GM10248 (cell line): Measurements from ENCODE around the gene P4HA2.

ENCODE experiments used
- CTCF ChIA-PET: fragments of 300-600 bp; sonication (Branson Sonifier 250); formaldehyde crosslinking; extraction: SDS; loops from one replicate; lab custom pipeline; 2021; ENCODE audit warnings: antibody characterized with exemption; lab: Yijun Ruan, JAX
- POLR2A ChIA-PET: fragments of 350-650 bp; sonication (Branson Sonifier 250); formaldehyde crosslinking; extraction: SDS; loops from one replicate; lab custom pipeline; 2020; ENCODE audit warnings: antibody characterized with exemption; lab: Yijun Ruan, JAX
- DNase-seq: peaks from one replicate; pipeline ENCODE4 v3.0.0; 2012; ENCODE audit errors: extremely low spot score
- TF ChIP-seq, protein P1 (sequence below): IDR thresholded peaks from 2 replicates; pipeline ENCODE4 v1.5.1; 2012; ENCODE audit warnings: mild to moderate bottlenecking, low read depth; ENCODE audit errors: extremely low read depth, missing control alignments, control extremely low read depth

Gene P4HA2

DNA sequence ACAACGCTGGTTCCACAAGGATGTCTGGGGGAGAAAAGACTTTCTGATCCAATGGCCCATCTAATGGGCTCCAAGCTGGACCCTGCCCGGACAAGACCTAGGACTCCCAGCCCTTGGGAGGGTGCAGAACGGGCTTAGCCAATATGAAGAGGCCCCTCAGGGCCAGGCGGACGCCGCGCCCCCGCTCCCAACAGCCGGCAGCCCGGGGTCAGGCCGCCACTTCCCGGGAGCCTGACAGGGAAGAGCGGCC is 493 bp downstream of the P4HA2 start:
- CTCF ChIA-PET = interaction anchor here (1.0 to 8.5 kb wide), 15 partner anchors 9 to 161 kb away, joined by 3 to 124 read pairs (median 5); no protein-coding TSS in a partner anchor

DNA sequence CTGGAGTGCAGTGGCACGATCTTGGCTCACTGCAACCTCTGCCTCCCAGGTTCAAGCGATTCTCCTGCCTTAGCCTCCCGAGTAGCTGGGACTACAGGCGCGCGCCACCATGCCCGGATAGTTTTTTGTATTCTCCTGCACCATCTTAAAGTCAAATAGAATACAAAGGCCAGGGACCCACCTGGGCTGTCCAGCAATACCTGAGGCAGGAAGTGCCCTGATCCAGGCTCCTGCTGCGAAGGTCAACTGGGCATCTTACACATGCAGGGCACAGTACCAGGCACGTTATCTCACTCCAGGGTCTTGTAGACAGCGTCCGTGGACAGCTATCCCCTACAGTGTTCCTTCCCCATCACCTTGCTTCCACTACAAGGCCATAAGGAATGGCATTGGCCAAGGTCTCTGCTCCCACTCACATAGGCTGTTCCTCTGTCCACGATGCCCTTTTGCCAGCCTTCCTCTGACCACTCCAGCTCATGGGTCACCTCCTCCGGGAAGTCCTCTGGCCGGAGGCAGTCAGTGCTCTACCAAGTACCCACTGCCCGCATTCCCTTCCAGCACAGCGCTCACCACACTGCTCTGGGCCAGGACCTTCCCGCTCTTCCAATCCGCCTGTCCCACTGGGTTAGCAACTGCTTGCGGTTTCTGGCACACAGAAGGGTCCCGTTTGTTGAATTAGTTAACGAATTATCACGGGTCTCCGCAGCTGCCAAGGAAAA is 978 bp downstream of the P4HA2 start:
- TF ChIP-seq, protein P1, sequence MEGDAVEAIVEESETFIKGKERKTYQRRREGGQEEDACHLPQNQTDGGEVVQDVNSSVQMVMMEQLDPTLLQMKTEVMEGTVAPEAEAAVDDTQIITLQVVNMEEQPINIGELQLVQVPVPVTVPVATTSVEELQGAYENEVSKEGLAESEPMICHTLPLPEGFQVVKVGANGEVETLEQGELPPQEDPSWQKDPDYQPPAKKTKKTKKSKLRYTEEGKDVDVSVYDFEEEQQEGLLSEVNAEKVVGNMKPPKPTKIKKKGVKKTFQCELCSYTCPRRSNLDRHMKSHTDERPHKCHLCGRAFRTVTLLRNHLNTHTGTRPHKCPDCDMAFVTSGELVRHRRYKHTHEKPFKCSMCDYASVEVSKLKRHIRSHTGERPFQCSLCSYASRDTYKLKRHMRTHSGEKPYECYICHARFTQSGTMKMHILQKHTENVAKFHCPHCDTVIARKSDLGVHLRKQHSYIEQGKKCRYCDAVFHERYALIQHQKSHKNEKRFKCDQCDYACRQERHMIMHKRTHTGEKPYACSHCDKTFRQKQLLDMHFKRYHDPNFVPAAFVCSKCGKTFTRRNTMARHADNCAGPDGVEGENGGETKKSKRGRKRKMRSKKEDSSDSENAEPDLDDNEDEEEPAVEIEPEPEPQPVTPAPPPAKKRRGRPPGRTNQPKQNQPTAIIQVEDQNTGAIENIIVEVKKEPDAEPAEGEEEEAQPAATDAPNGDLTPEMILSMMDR = no peak
- no peak for DNase-seq
- CTCF ChIA-PET = interaction anchor here (1.3 to 8.5 kb wide), 13 partner anchors 9 to 164 kb away, joined by 3 to 124 read pairs (median 5); no protein-coding TSS in a partner anchor
- POLR2A ChIA-PET = interaction anchor here (1.2 kb wide), 1 partner anchor 12 kb away, joined by 6 read pairs; no protein-coding TSS in a partner anchor

More for the DNA sequence above, 493 bp downstream of the P4HA2 start:
- no peak for DNase-seq
- POLR2A ChIA-PET = interaction anchor here (0.8 to 1.2 kb wide), 3 partner anchors 11 to 37 kb away, joined by 3 to 6 read pairs (median 3); no protein-coding TSS in a partner anchor
- TF ChIP-seq, protein P1 = no peak

DNA sequence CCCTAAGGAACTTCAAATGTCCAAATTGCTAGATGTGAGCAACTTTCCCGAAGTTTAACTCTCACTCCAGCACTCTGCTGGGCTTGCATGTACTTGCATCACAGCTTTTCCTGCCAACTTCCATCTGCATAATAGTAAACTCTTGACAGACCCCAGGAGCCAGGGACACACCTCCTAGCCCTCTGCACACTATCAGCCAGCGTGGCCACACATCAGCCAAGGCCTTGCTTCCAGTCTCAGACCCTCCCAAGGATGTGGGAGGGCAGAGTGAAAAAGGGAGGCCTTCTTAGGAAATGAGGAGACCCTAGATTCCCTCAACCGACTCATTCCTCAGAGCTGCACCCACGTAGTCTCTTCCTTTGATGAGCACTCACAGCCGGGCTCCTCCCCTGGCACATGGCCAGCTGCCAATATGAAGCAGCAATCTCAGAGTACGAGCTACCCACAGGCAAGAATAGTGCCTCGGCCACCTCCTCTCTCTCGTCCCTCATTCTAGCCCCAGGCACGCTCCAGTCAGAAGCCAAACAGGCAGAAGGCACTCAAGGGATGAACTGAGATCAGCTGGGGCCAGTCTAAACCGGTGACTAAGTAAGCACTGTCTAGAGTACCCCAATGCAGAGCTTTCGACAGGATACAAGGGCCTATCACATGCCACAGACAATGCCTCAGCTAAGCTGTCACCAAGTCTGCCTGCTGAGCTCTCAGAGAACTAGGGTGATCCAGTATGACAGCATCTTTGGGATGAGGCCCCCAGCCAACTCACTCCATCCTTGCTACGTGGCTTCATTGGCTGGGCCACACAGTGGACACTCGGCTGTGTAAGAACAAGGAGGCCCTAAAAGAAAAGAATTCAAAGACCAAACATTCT is 2.3 kb downstream of the P4HA2 start:
- CTCF ChIA-PET = interaction anchor here (0.7 to 8.5 kb wide), 13 partner anchors 8 to 178 kb away, joined by 3 to 124 read pairs (median 3); no protein-coding TSS in a partner anchor
- TF ChIP-seq, protein P1 = no peak
- POLR2A ChIA-PET = interaction anchor here (0.9 kb wide), 1 partner anchor 14 kb away, joined by 7 read pairs; no protein-coding TSS in a partner anchor
- no peak for DNase-seq

DNA sequence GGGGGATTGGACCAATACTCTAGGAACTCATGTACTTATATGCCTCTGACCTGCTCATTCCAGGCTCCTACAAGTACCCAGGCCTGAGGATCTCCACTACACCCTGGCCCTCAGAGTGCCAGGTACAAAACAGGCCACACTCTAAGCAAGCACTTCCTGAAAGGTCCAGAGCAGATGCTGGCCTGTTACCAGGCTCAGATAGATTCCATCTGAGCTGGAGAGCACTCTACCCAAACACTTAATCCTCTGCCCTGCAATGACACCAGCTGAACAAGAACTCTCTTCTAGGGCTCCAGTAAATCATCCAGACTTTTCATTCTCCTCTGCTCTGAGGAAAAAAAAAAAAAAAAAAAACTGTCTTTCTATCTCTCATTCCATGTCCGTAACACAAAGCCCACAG is 2.9 kb downstream of the P4HA2 start:
- no peak for DNase-seq
- CTCF ChIA-PET = interaction anchor here (1.2 to 8.5 kb wide), 6 partner anchors 14 to 177 kb away, joined by 3 to 124 read pairs (median 4); no protein-coding TSS in a partner anchor
- TF ChIP-seq, protein P1 = no peak
- POLR2A ChIA-PET = interaction anchor here (0.6 to 0.9 kb wide), 4 partner anchors 13 to 39 kb away, joined by 3 to 14 read pairs (median 8); no protein-coding TSS in a partner anchor

DNA sequence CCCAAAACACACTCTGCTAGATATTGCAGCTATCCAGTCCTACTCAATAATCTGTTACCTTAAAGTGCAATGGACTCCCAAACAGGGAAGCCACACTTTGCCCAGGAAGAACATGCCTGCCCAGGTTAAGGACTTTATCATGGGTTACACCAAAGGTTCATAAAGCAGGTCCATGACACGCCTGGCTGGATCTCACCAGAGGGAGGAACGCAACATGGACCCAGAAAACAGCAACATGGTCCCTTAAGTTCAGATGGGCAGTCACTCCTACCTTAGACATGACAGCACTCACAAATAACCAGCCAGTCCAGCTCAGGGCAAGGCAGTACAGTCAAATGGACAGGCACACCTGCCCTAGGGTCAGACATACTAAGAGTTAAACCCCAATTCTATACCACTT is 3.8 kb downstream of the P4HA2 start:
- CTCF ChIA-PET = interaction anchor here (1.2 to 8.5 kb wide), 5 partner anchors 14 to 176 kb away, joined by 3 to 124 read pairs (median 5); no protein-coding TSS in a partner anchor
- POLR2A ChIA-PET = no interaction called here

More for the DNA sequence above, 3.8 kb downstream of the P4HA2 start:
- DNase-seq = no peak
- TF ChIP-seq, protein P1 = no peak
